Measurements from ENCODE around the gene PDGFA.

Gene PDGFA

DNA sequence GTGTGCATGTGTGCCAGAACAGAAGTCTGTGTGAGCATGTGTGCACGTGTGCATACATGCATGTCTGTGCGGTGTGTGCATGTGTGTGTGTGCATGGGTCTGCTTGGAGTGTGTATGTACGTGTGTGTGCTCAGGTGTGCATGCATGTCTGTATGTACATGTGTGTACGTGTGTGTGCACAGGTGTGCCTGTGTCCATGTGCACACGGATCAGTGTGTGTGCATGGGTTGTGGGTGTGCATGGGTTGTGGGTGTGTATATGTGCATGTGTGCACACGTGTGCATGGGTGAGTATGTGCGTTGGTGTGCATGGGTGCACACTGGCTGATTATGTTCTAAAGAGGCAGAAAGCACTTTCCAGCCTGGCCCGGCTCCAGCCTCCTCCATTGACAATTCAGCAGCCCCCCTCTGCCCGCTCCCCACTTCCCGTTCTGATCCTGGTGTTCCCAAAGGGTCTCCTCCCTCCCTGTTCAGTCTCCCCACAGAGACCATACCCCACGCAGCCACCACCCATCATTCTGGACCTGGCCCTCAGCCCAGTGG lies 44.1 kb upstream of the PDGFA start:
- in situ Hi-C loops (cut with HindIII; ENCODE audit: low pct_ligation_motif_present, low sequenced_read_pairs) = no loop called here
- no peak for DNase-seq
- no peaks in the 10 kb centered on the region for H3K27me3 ChIP-seq (replicated peaks)
- H3K36me3 ChIP-seq (replicated peaks) = no peaks in the 10 kb centered on the region
- H3K27ac ChIP-seq = no peak overlapping the region
- TF ChIP-seq CTCF (IDR thresholded peaks at IDR 0.05; ENCODE audit: low read depth, low read length, missing control alignments) = no peak
- H3K4me3 ChIP-seq (ENCODE audit: low read depth, low read length) = no peak overlapping the region

DNA sequence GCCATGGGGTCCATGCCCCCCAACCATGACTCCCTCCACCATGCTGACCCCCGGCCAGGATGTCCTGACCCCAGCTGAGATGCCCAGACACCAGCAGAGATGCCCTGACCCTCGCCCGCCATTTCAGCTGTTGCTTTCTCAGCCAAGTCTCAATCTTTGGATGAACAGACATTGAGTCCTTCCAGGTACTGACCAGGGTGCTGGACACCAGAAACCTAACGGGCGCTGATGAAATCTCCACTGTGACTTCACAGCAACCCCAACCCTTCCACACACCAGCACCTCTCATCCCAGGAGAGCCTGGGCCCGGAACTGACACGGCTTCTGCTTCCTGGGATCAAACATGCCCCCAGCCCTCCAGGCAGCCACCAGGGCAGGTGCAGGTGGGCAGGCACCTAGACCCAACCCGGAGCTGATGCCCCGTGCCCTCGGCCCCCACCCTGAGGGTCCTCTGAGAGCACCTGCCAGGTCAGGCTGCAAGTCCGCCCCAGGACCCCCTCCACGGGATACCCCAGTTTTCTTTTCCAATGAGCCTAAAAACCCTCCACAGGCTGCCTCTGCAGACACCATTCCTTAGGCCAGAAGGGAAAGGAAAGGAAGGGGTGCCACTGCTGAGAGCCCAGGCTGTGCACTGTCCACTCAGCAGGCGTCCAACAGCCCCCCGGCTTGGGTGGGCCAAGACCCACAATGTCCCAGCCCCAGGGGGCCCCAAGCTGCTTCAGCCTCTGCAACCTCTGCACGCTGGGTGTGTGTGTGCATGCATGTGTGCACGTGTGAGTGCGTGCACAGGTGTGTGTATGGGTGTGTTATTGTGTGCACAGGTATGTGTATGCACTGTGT lies 43.4 kb upstream of the PDGFA start:
- DNase-seq = no peak
- in situ Hi-C loops (cut with HindIII; ENCODE audit: low pct_ligation_motif_present, low sequenced_read_pairs) = no loop called here
- H3K4me3 ChIP-seq (ENCODE audit: low read depth, low read length) = no peak overlapping the region
- no peaks in the 10 kb centered on the region for H3K27me3 ChIP-seq (replicated peaks)
- no peak for TF ChIP-seq CTCF (IDR thresholded peaks at IDR 0.05; ENCODE audit: low read depth, low read length, missing control alignments)
- H3K27ac ChIP-seq = no peak overlapping the region
- no peaks in the 10 kb centered on the region for H3K36me3 ChIP-seq (replicated peaks)

DNA sequence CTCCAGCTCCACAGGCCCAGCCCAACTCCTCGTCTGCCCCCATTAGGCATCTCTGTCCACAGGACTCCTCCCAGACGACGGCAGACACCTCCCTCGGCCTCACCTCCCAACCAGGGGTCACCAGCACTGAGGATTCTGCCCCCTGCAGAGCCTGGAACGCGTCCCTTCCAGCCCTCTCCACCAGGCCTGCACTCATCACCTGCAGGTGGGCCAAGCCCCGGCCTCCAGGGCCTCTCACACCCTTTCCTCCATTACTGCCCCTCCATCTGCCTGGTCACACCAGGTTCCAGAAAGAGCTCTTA lies 42.7 kb upstream of the PDGFA start:
- in situ Hi-C loops (cut with HindIII; ENCODE audit: low pct_ligation_motif_present, low sequenced_read_pairs) = no loop called here
- no peak for TF ChIP-seq CTCF (IDR thresholded peaks at IDR 0.05; ENCODE audit: low read depth, low read length, missing control alignments)
- no peaks in the 10 kb centered on the region for H3K36me3 ChIP-seq (replicated peaks)
- no peak for DNase-seq
- H3K27ac ChIP-seq = no peak overlapping the region
- no peak overlapping the region for H3K4me3 ChIP-seq (ENCODE audit: low read depth, low read length)
- no peaks in the 10 kb centered on the region for H3K27me3 ChIP-seq (replicated peaks)

- H3K4me3 ChIP-seq (ENCODE audit: low read depth, low read length) = no peak overlapping the region
- DNase-seq = no peak
- in situ Hi-C loops (cut with HindIII; ENCODE audit: low pct_ligation_motif_present, low sequenced_read_pairs) = no loop called here
- H3K36me3 ChIP-seq (replicated peaks) = no peaks in the 10 kb centered on the region
- no peak overlapping the region for H3K27ac ChIP-seq
- no peak for TF ChIP-seq CTCF (IDR thresholded peaks at IDR 0.05; ENCODE audit: low read depth, low read length, missing control alignments)
- H3K27me3 ChIP-seq (replicated peaks) = no peaks in the 10 kb centered on the region
Measured at GRCh38 chr7:561631-562373, 42.2 kb upstream of the PDGFA start.

- TF ChIP-seq CTCF (IDR thresholded peaks at IDR 0.05; ENCODE audit: low read depth, low read length, missing control alignments) = no peak
- in situ Hi-C loops (cut with HindIII; ENCODE audit: low pct_ligation_motif_present, low sequenced_read_pairs) = no loop called here
- no peak overlapping the region for H3K27ac ChIP-seq
Measured at GRCh38 chr7:560966-561630, 41.5 kb upstream of the PDGFA start.

More at GRCh38 chr7:560966-561630, 41.5 kb upstream of the PDGFA start:
- Histone ChIP-seq H3K36me3 (replicated peaks) (no peaks in the 10 kb centered on the region), H3K27me3 (replicated peaks) (no peaks in the 10 kb centered on the region), H3K4me3 (ENCODE audit: low read depth, low read length) (no peak overlapping the region)
- no peak for DNase-seq

All from brain microvascular endothelial cell (primary cell).